HuH-7.5 (cell line): ENCODE results near the gene AHDC1.
A peak's percentile ranks its signal among the peaks of the same experiment; 100 is the strongest.

Source experiments
- DNase-seq: peaks from one replicate; pipeline ENCODE4 v3.0.0; 2011; ENCODE audit warnings: low spot score

Gene AHDC1

DNA sequence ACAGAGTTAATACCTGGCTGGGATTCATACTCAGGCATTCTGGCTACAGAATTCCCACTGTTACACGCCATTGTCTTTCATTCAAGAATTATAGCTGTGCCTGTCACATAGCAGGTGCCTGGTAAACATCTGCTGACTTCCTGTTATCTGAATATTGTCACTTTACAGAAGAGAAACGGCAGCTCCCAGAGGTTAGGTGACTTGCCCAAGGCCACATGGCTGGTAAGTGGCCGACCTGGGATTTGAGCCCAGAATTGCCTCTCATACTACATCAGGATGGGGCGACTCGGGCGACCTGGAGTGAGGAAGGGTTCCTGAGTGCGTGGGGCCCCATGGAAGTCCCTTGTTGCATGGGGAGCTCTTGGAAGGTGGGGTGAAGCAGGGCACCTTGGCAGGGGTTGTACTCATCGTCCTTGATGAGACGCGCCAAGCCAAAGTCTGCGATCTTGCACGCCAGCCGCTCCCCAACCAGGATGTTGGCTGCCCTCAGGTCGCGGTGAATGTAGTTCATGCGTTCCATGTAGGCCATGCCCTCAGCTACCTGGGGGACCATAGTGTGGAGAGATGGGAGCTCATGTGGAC, 10.2 kb upstream of the AHDC1 start:
- no peak for DNase-seq

DNA sequence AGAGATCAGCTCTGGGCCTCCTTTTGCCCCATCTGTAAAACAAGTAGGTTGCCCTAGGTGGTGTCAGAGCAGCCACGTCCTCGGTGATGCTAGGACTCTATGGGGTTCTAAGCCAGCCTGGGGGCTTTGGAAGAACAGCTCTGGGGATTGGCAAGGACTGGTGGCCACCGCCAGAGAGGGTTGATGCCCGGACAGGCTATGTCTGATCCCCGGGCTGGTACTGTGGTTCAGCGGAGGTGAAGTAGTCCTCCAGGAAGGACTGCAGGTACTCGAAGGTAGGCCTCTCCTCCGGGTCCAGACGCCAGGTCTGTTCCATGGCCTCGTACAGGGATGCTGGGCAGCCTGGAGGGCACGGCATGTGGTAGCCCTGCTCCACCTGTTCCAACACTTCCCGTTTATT, 8.8 kb upstream of the AHDC1 start:
- DNase-seq, result no peak

GRCh38 chr1:27611450-27611849, 7.5 kb upstream of the AHDC1 start:
- DNase-seq, result no peak

- DNase-seq, result no peak
These were observed 5.8 kb upstream of the AHDC1 start for GRCh38 chr1:27609618-27610240.

- no peak for DNase-seq
These were observed 5.2 kb upstream of the AHDC1 start for GRCh38 chr1:27609210-27609555.

DNA sequence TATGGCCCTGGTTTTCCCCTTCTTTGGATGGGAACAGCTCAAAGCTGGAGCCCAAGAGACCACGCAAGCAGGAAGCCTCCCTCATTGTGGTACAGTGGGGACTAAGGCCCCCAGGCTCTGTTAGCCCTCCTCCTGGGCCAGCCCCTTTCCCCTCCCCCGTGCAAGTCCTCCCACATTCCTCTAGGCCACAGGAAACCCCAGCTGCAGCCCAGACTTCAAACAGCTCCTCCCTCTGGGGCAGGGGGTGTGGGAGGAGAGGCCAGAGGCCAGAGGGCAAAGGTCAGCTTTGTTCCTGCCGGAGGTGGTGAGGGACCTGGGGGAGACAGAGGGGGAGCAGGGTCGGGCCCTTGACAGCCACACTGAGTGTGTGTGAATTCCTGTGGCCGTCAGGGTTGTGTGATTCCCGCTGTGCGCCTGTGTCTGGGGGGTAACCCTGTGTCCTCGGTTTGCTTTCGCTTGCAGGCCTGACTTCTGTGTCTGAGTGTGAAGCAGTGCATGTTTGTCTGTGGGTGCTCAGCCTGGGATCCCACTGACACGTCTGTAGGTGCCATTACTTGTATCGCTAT, 3.4 kb upstream of the AHDC1 start:
- DNase-seq, result peak; percentile 56

- DNase-seq, result no peak
These were observed 2.8 kb upstream of the AHDC1 start for GRCh38 chr1:27606708-27607238.

DNA sequence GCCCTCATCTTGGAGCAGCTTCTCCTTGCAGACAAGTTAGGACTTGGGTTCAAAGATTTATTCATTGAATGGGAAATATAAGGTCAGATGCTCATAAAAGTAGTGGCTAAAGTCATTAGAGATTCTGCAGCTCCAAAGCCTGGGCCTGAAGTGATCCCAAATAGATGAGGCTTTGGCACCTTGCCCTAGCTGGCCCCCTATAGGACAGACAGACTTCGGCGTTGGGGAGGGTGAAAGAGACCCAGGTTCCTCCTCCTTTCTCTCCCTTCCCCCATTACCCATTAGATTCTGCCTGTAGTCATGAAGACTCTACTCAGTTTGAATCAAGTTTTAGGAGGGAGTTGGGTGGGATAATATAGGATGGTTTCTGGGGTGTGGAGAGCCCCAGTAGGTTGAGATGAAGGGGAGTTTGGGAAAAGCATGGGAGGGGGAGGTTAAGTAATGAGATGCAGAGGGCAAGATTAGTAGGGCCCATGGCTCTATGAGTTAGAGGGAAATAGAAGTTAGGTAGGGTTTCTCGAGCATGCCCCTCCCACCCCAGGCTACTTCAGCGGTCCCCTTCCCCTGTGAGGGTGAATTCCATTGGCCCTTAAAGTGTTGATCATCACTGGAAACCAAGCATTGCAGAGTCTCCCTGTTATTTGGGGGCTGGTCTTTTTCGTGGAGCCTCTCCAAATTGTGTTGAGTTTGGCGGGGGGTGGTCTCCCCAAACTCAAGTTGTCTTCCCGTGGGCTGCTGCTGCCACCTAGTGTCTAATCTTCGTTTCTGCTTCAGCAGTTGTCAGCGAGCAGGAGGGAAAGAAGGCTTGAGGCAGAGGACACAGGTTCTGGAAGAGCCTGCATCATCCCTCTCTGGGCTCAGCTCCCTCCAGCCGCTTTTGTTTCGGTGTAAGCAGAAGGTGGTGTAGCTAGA, 2.1 kb upstream of the AHDC1 start:
- peak; percentile 47 for DNase-seq

- DNase-seq, result no peak
These were observed 1.4 kb upstream of the AHDC1 start for GRCh38 chr1:27605300-27605766.

- DNase-seq, result no peak
These were observed 795 bp upstream of the AHDC1 start for GRCh38 chr1:27604579-27605299.

DNA sequence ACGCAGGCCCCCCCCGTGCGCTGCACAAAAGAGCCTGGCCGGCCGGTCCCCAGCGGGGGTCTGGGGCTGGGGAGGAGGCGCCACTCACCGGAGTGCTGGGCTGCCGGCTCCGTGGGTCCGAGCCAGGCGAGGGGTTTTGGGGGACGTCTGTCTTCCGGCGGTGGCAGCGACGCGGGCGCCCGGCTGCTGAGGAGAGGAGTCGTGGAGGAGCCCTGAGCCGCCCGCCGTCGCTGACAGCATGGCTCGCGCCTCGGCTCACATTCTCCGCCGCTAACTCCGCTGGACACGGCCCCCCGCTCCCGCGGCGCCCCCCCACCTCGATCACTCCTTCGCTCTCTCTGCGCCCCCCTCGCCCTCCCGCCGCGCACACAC, 649 bp downstream of the AHDC1 start:
- DNase-seq, result peak; percentile 60

- peak; percentile 75 for DNase-seq
These were observed 1.3 kb downstream of the AHDC1 start for GRCh38 chr1:27602462-27603308.

GRCh38 chr1:27601771-27602461, 2.0 kb downstream of the AHDC1 start:
- no peak for DNase-seq

GRCh38 chr1:27601321-27601770, 2.6 kb downstream of the AHDC1 start:
- no peak for DNase-seq

- no peak for DNase-seq
These were observed 3.3 kb downstream of the AHDC1 start for GRCh38 chr1:27600498-27601175.

DNA sequence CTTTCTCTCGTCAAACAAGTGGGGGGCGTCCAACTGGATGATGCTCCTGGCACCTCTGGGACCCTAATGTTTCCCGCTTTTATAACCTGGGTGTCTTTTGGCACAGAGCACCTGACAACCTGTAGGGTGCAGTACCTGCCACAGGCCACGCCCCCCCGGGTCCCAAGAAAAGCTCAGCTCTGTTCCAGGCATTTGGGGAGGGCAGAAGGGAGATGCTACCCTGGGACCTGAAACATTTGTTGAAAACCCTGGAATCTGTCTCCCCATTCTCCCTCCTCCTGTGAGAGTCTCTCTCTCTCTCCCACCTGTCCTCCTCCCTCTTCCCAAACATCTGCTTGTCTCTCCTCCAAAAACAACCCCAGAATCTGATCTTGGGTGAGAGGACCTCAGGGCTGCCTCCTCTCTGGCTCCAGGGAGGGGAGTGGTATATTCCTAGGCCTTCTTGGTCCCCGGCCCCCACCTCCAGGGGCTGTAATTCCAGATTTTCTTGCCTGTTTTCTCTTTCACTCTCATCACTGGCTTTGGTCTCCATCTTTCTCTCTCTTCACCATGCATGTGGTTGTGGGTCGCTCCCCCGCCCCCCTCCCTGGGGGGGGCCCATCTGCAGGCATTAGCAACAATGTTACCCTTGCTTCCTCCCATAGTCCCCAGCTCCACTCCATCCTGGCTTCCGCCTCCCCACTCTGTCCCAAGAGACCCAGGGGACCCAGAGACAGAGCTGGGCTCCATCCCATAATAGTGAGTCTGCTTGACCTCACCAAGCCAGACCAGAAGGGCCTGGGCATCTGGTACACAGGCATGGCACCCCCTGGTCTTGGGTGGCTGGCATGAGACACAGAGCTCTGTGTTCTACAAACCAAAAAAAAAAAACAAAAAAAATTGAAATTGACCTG, 4.1 kb downstream of the AHDC1 start:
- DNase-seq, result no peak

GRCh38 chr1:27598902-27599528, 4.9 kb downstream of the AHDC1 start:
- DNase-seq, result no peak

GRCh38 chr1:27598295-27598687, 5.7 kb downstream of the AHDC1 start:
- DNase-seq, result no peak
